ENCODE results near the gene CDON.
"Not testable (repeated sequence)": the region's sequence is repeated elsewhere in the genome, so short reads cannot be mapped to it uniquely, and the experiment has no call there.

Gene CDON

GRCh38 chr11:125990244-125990643 lies 72.4 kb downstream of the CDON start:
- no peak for FAIRE-seq

- no peak for FAIRE-seq
These were observed 75.5 kb downstream of the CDON start for GRCh38 chr11:125987066-125987641.

DNA sequence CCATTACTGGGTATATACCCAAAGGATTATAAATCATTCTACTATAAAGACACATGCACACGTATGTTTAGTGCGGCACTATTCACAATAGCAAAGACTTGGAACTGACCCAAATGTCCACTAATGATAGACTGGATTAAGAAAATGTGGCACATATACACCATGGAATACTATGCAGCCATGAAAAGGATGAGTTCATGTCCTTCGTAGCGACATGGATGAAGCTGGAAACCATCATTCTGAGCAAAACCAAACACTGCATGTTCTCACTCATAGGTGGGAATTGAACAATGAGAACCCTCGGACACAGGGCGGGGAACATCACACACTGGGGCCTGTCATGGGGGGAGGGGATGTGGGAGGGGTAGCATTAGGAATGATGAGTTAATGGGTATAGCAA lies 76.7 kb downstream of the CDON start:
- not testable (repeated sequence) for FAIRE-seq

GRCh38 chr11:125982348-125982730 lies 80.3 kb downstream of the CDON start:
- no peak for FAIRE-seq

- FAIRE-seq = no peak
These were observed 82.2 kb downstream of the CDON start for GRCh38 chr11:125980436-125980835.

DNA sequence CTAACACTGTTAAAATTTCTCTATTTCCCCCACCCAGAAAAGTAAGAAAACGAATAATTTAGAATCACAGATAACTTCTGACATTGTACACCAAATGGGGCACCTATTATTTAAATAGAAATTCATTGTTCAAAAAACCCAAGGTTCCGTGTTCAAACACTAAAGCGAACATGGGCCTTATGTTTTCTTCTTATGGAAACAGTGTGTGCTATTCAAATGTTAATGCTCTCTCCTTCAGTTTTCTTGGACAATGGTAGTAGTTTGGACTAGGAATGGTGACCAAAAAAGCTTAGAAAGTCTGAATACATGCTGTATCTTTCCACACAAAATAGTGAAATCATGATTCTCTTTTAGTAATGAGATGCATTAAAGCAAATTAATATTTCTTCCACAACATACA lies 83.2 kb downstream of the CDON start:
- FAIRE-seq = no peak

DNA sequence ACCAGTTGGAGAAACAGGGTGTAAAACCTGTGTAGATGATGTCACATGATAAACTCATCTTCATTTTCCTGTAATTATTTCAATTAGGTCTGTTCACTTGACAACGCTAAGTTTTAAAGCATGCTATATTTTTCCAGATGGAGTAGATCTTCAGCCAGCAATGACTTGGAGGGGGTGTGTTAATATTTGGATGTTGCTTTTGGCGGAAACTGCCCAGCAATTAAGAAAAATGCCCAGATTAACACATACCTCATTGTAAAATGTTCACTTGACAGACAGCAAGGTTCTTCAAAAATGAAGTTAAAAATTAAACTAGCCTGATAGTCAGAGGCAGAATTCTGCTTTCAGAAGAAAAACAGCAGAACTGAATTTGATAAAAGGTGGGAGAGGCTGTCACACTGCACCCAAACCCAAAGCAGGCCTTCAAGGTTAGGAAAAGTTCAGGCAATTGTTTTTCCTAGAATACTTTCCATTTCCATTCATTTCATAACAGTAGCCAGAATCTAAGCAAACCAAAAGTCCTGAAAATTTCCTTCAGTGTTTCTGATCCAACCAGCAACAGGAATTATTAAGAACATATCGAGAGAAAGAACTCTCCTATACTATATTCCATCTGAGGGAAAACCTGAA lies 83.8 kb downstream of the CDON start:
- FAIRE-seq = no peak

DNA sequence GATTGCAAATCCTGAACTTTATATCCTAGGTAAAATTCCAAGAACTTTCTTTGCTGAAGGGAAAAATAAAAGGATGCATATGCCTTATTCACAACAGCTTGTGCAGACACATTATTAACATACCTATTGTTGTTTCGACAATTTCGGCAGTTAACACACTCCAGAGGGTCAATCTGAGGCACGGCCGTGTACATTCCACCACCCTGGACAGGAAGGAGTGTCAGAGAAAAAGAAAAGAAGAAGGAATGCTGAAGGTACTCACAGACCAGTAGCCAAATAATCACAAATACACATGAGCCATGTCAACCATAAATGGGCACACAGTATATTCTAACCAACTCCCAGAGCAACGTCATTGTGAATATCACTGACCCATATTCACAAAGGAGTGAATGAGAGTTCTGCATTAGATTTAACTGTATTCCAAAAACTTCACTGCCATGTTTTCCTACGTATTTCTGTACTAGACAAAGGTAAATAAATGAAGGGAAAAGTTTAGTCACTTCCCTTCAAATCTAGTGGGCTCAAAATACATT lies 84.4 kb downstream of the CDON start:
- no peak for FAIRE-seq

GRCh38 chr11:125977333-125977732 lies 85.3 kb downstream of the CDON start:
- FAIRE-seq = no peak

- FAIRE-seq = no peak
These were observed 86.5 kb downstream of the CDON start for GRCh38 chr11:125976156-125976555.

DNA sequence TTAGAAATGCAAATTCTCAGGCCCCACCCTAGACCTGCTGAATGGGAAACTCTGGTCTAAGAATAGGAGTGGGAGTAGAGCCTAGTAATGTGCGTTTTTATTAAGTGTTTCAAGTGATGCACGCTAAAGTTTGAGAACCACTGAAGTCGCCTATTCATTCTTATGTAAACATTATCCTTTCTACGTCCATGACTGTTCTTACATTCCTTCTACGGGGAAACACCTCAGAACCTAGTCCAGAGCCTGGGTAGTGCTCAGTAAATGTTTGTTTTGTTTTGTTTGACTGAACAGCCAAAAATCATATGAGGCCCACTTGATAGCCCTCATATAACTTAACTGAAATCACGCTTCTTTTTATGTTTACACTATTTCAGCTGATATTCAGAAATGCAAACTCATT lies 87.0 kb downstream of the CDON start:
- FAIRE-seq = no peak

DNA sequence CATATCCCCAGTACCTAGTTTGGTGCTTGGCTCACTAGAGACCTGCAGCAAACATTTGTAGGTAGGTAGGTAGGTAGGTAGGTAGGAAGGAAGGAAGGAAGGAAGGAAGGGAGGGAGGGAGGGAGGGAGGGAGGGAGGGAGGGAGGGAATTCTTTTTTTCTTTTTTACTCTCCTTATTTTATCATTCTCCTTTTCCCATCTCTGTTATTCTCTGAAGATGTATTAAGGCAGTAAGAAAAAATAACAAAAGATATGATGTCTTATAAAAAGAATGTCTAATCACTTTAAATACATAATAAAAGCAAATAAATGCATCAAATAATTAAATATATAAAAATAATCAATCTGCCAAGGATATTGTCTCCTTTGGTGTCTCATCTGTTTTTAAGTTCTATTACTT lies 88.4 kb downstream of the CDON start:
- FAIRE-seq = no peak

- FAIRE-seq = no peak
These were observed 91.0 kb downstream of the CDON start for GRCh38 chr11:125971618-125972017.

DNA sequence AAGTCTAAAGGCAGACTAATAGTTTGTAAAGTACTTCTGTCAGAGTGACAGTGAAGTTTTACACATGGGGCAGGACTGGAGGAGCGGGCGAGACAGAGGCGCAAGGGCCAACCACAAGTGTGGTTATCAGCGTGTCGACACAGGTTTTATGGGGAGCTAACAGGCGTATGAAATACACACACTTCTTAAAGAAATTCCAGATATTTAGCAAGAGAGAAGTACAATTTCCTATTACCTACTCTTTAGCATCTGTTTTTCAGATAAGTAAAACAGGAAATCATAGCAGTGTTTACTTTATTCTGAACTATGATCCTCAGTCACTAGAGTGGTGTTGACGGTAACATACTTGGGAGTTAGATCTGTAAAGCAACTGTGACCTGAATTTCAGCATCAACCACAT lies 94.3 kb downstream of the CDON start:
- no peak for FAIRE-seq

- no peak for FAIRE-seq
These were observed 95.2 kb downstream of the CDON start for GRCh38 chr11:125967515-125967914.

- no peak for FAIRE-seq
These were observed 101.9 kb downstream of the CDON start for GRCh38 chr11:125960771-125961170.

- no peak for FAIRE-seq
These were observed 102.7 kb downstream of the CDON start for GRCh38 chr11:125959931-125960330.

DNA sequence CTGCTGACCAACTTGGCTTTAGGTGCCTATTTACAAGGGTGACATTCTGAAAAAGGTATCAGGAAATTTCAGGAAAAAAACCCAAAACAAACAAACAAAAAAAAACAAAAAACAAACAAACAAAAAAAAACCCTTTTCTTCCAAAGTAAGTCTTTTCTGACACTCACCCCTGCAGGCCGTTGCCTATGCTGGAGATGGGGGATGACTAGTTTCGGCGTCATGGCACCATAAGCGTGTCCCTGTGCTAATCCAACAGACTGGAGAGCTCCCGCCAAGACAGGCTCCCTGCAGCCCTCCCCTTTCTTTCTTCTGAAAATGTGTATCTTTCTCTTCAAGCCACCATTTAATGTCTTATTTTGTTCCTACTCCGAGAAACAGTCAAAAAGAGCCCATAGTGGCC lies 103.2 kb downstream of the CDON start:
- FAIRE-seq = no peak

DNA sequence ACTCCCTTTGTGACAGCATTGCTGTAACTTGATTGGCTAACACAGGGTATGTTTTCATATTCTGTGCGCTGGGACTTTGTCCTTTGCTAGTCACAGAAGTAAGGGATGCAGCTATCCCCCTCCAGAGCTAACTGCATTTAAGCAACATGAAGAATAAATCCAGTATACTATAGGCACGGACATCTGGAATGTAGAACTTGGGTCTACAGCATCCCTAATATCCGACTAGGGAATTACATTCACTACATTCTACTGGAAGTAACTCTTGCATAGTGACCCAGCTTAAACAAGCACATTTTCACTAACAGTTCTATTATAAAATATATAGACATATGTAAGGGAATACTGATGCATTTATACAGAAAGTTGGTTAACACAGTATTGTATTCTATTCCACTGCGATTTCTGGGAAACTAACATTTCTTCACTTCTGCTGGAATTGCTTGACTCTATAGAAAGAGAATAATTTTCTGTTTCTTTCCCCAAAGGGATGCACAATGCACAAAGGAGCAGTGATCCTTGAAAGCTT lies 103.7 kb downstream of the CDON start:
- FAIRE-seq = no peak

GRCh38 chr11:125957618-125958332 lies 104.9 kb downstream of the CDON start:
- FAIRE-seq = no peak

GRCh38 chr11:125956391-125957134 lies 106.1 kb downstream of the CDON start:
- FAIRE-seq = no peak

DNA sequence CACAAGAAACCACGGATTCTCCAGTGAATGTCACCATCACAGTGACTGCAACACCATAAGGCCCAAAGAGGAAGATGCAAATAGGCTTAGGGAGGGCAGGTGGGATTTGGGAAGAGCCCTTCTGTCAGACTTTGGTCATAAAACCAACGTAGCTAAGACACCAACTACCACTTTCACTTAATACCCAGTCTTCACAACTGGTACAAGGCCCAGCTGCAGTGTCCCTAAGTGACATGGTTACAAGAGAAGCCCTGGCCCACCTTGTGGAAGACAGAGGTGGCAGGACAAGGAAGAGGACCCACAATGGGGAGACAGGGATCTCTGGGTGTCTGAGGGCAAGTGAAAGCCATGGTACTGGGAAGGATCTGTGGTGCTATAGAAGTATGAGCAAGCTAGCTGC lies 106.8 kb downstream of the CDON start:
- FAIRE-seq = no peak

DNA sequence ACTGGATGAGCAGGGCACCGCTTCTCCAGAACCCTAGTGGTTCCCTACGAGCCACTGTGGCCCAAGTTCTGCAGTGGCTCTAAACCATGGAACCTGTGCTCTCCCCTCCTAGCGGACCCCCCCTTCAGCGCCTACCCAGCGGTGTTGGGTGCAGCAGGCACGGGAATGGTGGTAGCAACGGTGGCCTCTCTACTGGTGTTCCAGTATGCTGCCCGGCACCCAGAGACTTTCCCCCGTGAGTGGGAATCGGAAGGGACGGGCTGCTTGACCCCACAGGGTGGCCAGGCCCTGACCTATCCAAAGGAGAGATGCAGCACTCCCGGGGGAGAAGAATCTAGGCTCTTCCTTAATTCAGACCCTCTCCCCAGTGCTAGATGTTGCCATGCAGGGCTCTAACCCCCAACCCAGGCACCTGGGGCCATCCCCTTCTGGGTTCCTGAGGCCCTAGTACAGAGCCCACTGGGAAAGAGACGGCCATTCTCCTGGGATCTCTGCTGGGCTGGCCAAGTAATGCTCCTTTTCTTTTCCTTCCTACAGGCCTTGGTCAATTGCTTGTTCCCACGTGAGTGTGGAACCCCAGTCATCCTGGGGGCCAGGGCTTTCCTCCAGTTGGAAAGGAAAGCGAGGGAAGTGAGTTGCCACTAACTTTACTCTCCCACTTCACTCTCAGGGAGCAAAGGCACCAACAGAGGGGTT lies 107.6 kb downstream of the CDON start:
- FAIRE-seq = no peak
